Subcutaneous adipose tissue (tissue), 4 donors: Measurements from ENCODE around the gene EWSR1. TPM values are rescaled to one million over a fixed set of nuclear protein-coding genes. Genes with fewer than 3 reads are reported as not detected.

Source experiments
- CTCF ChIP-seq: fragments of 450-650 bp; IDR thresholded peaks from one replicate; pipeline ENCODE4 v1.5.1; 2016; ENCODE audit warnings: low read depth, mild to moderate bottlenecking, control low read depth, antibody characterized with exemption, moderate library complexity
- total RNA-seq, 4 donors: library from RNA; depleted of rRNA; stranded (reverse); fragments of >200 nt; gene quantifications; one replicate each; pipeline ENCODE4 v1.1.0, GENCODE V29; 2016

The EWSR1 gene
- total RNA-seq, 4 donors from 2014 or later, result 132 to 179 (median 168) TPM

GRCh38 chr22:29315286-29316140, 47.4 kb downstream of the EWSR1 start, which contains the start of gene RASL10A:
Gene RASL10A (minus strand): TSS chr22:29315697. CDS start chr22:29315246, 451 bp downstream.
- no peak for TF ChIP-seq CTCF

DNA sequence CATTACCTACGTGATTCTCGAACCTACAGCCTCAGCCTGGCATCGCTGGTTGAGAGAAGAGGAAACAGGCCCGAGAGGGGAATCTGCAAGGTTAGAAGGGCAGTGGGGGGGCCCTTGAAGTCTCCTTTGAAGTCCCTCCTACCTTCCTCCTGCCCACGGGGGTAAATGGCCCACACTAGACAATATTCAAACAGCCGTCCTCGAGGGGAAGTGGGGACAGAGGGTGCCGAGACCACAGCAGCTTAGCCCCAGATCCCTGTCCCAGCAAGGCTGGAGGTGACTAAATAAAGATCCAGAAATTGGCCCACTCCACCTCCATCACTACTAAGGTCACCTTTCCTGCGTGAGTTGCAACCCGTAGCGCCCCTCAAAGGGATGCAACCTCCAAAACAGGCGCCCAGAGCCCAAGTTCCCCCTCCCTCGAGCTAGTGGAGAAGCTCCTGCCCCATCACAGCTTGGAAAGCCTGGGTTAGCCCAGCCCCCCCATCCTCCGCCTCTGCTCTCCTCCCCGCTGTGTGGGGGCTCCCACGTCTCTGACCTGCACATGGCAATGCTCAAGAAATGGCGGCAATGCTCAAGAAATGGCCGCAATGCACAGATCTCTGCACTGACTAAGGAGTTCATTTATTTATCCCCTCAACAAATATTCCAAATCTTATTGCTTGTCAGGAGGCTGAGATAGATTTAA, 48.2 kb downstream of the EWSR1 start:
- no peak for TF ChIP-seq CTCF

- TF ChIP-seq CTCF, result no peak
Observed at GRCh38 chr22:29317827-29318454, 49.9 kb downstream of the EWSR1 start.

- no peak for TF ChIP-seq CTCF
Observed at GRCh38 chr22:29319072-29319471, 51.0 kb downstream of the EWSR1 start.

GRCh38 chr22:29320546-29320945, 52.5 kb downstream of the EWSR1 start:
- TF ChIP-seq CTCF, result no peak

- no peak for TF ChIP-seq CTCF
Observed at GRCh38 chr22:29323641-29324040, 55.6 kb downstream of the EWSR1 start.

DNA sequence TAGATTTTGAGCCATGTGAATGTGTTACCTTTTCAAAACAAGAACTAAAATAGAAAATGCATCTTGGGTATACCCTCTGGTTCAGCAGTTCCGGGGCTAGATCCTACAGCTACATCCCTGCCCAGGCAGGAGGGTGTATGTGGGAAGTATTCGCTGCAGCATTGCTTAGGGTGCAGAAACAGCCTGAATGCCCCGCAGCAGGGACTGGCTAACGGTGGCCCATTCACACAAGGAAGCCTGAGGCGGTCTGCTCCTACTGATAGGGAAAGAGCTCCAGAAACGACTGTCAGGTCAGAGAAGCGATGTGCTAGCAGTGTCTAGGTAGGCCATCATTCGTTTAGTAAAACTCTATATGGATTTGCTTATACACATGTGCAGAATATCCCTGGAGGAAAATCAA, 57.3 kb downstream of the EWSR1 start:
- TF ChIP-seq CTCF, result no peak
